Activated T-helper 1 cell treated with anti-CD3 and anti-CD28 coated beads, Interleukin-12 subunit alpha, Interleukin-12 subunit beta, Interleukin-2, Interleukin-4 antibody, amounts not matched to agents 30 ng/mL and 10 ng/mL and 1 ng/mL, durations not matched to agents 14 hours and 24 hours and 36 hours (primary cell): Measurements from ENCODE around the gene SPRY2. TPM values are rescaled to one million over a fixed set of nuclear protein-coding genes. Genes with fewer than 3 reads are reported as not detected.

Source experiments
- DNase-seq: peaks from one replicate; pipeline ENCODE4 v3.0.0; 2021; ENCODE audit warnings: low spot score
- H3K27ac Mint-ChIP-seq: one replicate; pipeline ENCODE4 v1.8.0; 2021; ENCODE audit warnings: mild to moderate bottlenecking, mixed read lengths
- H3K27me3 Mint-ChIP-seq: one replicate; pipeline ENCODE4 v1.8.0; 2022; ENCODE audit warnings: mild to moderate bottlenecking, moderate library complexity, mixed read lengths; ENCODE audit not compliant: insufficient read depth
- H3K36me3 Mint-ChIP-seq: one replicate; pipeline ENCODE4 v1.8.0; 2021; ENCODE audit warnings: low read depth, mixed read lengths
- H3K4me1 Mint-ChIP-seq: one replicate; pipeline ENCODE4 v1.8.0; 2021; ENCODE audit warnings: low read depth, mixed read lengths
- H3K4me3 Mint-ChIP-seq: one replicate; pipeline ENCODE4 v1.8.0; 2021; ENCODE audit warnings: mild to moderate bottlenecking, moderate library complexity, mixed read lengths
- H3K9me3 Mint-ChIP-seq: one replicate; pipeline ENCODE4 v1.8.0; 2021; ENCODE audit warnings: mixed read lengths
- intact Hi-C: fragments of 100-400 bp; cut with micrococcal nuclease; formaldehyde crosslinking; loops from one replicate; pipeline ENCODE4 v1.15.1; 2024
- total RNA-seq: library from RNA; stranded (reverse); gene quantifications from 2 replicates; pipeline ENCODE4 v1.2.3, GENCODE V29; 2022

Gene SPRY2
- total RNA-seq, 1 donor from 2014 or later: 0.08 TPM

DNA sequence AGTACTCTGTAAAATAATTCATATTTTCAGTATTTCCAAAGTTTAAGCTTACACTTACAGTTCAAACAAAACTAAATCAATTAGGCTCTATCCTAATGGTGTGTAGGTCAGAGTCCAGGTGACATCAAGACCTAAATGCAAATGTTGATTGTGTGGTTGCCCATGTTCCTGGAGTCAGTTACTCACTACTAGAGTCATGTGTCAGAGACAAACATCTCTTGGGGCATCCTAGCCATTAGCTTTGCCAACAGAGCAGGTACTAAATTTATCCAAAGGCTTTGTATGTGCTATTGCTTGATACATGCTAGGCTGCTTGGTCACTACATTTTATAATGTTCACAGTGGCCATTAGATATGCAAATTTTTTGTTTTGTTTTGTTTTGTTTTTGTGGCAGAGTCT lies 11.7 kb downstream of the SPRY2 start:
- H3K4me3 Mint-ChIP-seq: no peak overlapping the region
- no peaks in the 10 kb centered on the region for H3K9me3 Mint-ChIP-seq
- H3K27ac Mint-ChIP-seq: no peak overlapping the region
- DNase-seq: no peak
- intact Hi-C loops: no loop called here
- no peaks in the 10 kb centered on the region for H3K36me3 Mint-ChIP-seq
- H3K4me1 Mint-ChIP-seq: no peaks in the 10 kb centered on the region
- H3K27me3 Mint-ChIP-seq: peaks cover 4% of the 10 kb centered on the region

GRCh38 chr13:80319004-80319403 lies 21.9 kb downstream of the SPRY2 start:
- H3K27ac Mint-ChIP-seq: no peak overlapping the region
- H3K9me3 Mint-ChIP-seq: no peaks in the 10 kb centered on the region
- no peaks in the 10 kb centered on the region for H3K36me3 Mint-ChIP-seq
- no peak for DNase-seq
- intact Hi-C loops: no loop called here
- H3K4me3 Mint-ChIP-seq: no peak overlapping the region
- H3K27me3 Mint-ChIP-seq: no peaks in the 10 kb centered on the region
- H3K4me1 Mint-ChIP-seq: no peaks in the 10 kb centered on the region

GRCh38 chr13:80314711-80315653 lies 25.9 kb downstream of the SPRY2 start:
- Mint-ChIP-seq H3K27me3 (no peaks in the 10 kb centered on the region), H3K36me3 (no peaks in the 10 kb centered on the region), H3K27ac (no peak overlapping the region), H3K4me3 (no peak overlapping the region), H3K9me3 (no peaks in the 10 kb centered on the region), H3K4me1 (no peaks in the 10 kb centered on the region)
- intact Hi-C loops: no loop called here
- DNase-seq: no peak

DNA sequence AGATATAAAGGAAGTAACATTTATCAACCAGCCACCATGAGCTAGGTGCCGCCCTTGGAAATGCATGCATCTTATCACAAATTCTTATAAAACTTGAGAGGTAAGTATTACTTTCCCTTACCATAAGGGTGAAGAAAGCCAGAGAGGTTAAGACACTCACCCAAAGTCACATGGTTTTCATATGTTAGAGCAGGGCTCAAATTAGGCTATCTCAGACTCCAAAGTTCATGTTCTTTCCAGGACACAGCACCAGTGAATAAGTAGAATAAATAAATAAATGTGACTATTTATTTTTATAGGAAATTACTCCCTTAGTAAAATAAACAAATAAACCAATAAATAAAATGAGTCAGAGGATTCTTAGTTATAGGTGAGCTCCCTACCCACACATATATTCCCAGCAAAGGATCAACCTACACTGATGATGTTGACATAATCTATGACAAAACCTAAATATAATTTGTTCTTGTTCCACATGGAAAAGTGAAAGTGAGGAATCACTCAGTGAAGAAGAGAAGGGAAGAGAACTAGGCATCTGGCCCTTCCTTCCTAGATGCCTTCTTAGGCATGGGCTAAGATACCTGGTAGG lies 27.2 kb downstream of the SPRY2 start:
- no peak for DNase-seq
- no peak overlapping the region for H3K27ac Mint-ChIP-seq
- intact Hi-C loops: no loop called here
- H3K27me3 Mint-ChIP-seq: no peaks in the 10 kb centered on the region
- H3K36me3 Mint-ChIP-seq: no peaks in the 10 kb centered on the region
- H3K4me3 Mint-ChIP-seq: no peak overlapping the region
- no peaks in the 10 kb centered on the region for H3K9me3 Mint-ChIP-seq
- no peaks in the 10 kb centered on the region for H3K4me1 Mint-ChIP-seq

- no peak overlapping the region for H3K27ac Mint-ChIP-seq
- H3K27me3 Mint-ChIP-seq: no peaks in the 10 kb centered on the region
- no peaks in the 10 kb centered on the region for H3K4me1 Mint-ChIP-seq
- no peak for DNase-seq
- H3K36me3 Mint-ChIP-seq: no peaks in the 10 kb centered on the region
- no peak overlapping the region for H3K4me3 Mint-ChIP-seq
- no peaks in the 10 kb centered on the region for H3K9me3 Mint-ChIP-seq
- intact Hi-C loops: no loop called here
These were observed 28.0 kb downstream of the SPRY2 start for GRCh38 chr13:80312967-80313366.

GRCh38 chr13:80312012-80312704 lies 28.8 kb downstream of the SPRY2 start:
- Mint-ChIP-seq H3K4me1 (no peaks in the 10 kb centered on the region), H3K9me3 (no peaks in the 10 kb centered on the region), H3K27me3 (no peaks in the 10 kb centered on the region), H3K4me3 (no peak overlapping the region), H3K36me3 (no peaks in the 10 kb centered on the region), H3K27ac (no peak overlapping the region)
- no peak for DNase-seq
- intact Hi-C loops: no loop called here

DNA sequence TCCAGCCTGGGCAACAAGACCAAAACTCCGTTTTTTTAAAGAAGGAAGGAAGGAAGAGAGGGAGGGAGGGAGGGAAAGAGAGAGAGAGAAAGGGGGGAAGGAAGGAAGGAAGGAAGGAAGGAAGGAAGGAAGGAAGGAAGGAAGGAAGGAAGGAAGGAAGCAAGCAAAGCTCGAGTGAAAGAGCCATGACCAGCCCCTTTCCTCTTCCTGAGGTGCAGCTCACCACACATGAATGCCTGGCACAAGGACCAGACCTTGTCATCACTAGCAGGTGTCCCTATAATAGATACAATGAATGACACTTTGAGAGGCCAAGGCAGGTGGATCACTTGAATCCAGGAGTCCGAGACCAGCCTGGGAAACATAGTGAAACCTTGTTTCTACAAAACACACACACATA lies 31.0 kb downstream of the SPRY2 start:
- H3K36me3 Mint-ChIP-seq: no peaks in the 10 kb centered on the region
- H3K27ac Mint-ChIP-seq: no peak overlapping the region
- DNase-seq: no peak
- H3K4me3 Mint-ChIP-seq: no peak overlapping the region
- H3K4me1 Mint-ChIP-seq: no peaks in the 10 kb centered on the region
- no peaks in the 10 kb centered on the region for H3K27me3 Mint-ChIP-seq
- intact Hi-C loops: no loop called here
- H3K9me3 Mint-ChIP-seq: no peaks in the 10 kb centered on the region

DNA sequence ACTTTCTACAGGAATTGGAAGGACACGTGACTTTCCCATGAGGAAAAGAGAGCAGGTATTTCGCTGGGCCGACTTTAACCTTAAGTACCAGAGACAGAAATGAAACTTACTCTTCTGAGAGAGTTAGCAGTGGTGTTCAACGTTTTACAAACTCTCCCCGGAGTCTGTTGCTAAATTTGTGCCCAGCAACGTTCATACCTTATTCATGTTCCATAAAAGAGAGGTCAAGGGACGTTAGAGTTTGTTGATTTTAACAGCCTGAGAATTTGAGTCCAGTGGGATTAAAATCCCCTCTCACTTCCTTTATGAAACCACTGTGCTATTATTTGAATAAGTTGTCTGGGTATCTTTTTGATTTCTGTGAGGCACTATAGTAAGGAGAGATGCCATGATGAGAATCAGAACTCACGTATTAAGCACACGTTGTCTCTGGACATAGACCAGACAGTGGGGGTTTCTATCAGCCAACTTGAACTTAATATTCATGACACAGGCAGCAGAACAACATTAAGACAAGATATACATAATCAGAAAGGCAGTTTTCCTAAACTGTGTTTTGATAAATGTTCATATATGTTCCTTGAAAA lies 33.4 kb downstream of the SPRY2 start:
- Mint-ChIP-seq H3K27me3 (no peaks in the 10 kb centered on the region), H3K27ac (no peak overlapping the region), H3K4me3 (no peak overlapping the region), H3K9me3 (no peaks in the 10 kb centered on the region), H3K36me3 (no peaks in the 10 kb centered on the region), H3K4me1 (no peaks in the 10 kb centered on the region)
- no peak for DNase-seq
- intact Hi-C loops: no loop called here

- Mint-ChIP-seq H3K4me3 (no peak overlapping the region), H3K36me3 (no peaks in the 10 kb centered on the region), H3K9me3 (no peaks in the 10 kb centered on the region), H3K4me1 (no peaks in the 10 kb centered on the region), H3K27ac (no peak overlapping the region), H3K27me3 (no peaks in the 10 kb centered on the region)
- no peak for DNase-seq
- intact Hi-C loops: no loop called here
These were observed 34.5 kb downstream of the SPRY2 start for GRCh38 chr13:80306337-80306972.

GRCh38 chr13:80305737-80306136 lies 35.2 kb downstream of the SPRY2 start:
- no peak for DNase-seq
- intact Hi-C loops: no loop called here
- H3K4me3 Mint-ChIP-seq: no peak overlapping the region
- no peaks in the 10 kb centered on the region for H3K9me3 Mint-ChIP-seq
- no peaks in the 10 kb centered on the region for H3K4me1 Mint-ChIP-seq
- no peak overlapping the region for H3K27ac Mint-ChIP-seq
- no peaks in the 10 kb centered on the region for H3K27me3 Mint-ChIP-seq
- no peaks in the 10 kb centered on the region for H3K36me3 Mint-ChIP-seq

GRCh38 chr13:80303225-80303811 lies 37.6 kb downstream of the SPRY2 start:
- Mint-ChIP-seq H3K4me3 (no peak overlapping the region), H3K9me3 (no peaks in the 10 kb centered on the region), H3K27ac (no peak overlapping the region), H3K27me3 (no peaks in the 10 kb centered on the region), H3K4me1 (no peaks in the 10 kb centered on the region), H3K36me3 (no peaks in the 10 kb centered on the region)
- no peak for DNase-seq
- intact Hi-C loops: no loop called here

DNA sequence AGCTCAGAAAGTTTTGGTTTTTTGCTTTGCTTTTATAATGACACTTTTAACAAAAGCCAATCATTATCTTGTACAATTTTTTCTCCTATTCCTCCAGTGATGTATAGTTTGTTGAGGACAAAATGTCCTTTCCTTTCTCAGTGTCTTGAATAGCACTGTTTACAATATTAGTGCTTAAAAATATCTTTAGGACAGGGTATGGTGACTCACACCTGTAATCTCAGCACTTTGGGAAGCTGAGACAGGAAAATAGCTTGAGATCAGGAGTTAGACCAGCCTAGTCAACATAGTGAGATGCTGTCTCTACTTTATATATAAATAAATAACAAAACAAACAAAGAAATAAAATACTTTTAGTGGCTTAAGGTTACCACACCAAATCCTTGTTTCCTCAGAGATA lies 41.9 kb downstream of the SPRY2 start:
- intact Hi-C loops: no loop called here
- Mint-ChIP-seq H3K4me1 (no peaks in the 10 kb centered on the region), H3K9me3 (no peaks in the 10 kb centered on the region), H3K27me3 (no peaks in the 10 kb centered on the region), H3K4me3 (no peak overlapping the region), H3K27ac (no peak overlapping the region), H3K36me3 (no peaks in the 10 kb centered on the region)
- DNase-seq: no peak
